ENCODE results near the gene COL2A1.

DNA sequence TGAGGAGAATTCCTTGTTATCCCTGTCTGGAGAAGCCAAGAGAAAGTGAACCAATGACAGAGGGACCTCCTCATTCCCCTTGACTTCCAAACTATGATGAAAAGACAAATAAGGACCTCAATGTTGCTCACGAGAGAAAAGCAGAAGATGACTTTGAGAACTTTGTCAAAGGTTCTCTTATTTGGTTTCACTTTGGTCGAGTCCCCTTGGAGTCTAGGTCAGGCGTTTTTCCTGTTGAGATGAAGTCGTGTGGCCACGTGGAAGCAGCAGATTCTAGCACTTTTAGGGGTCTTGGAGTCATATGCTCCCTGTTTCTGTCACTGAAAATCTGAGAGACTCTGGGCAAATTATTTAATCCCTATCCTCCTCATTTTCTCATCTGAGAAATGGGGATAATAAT, 33.8 kb upstream of the COL2A1 start:
- TF ChIP-seq EP300 (IDR thresholded peaks at IDR 0.05) (no peak), POLR2AphosphoS5 (IDR thresholded peaks at IDR 0.05) (no peak)
- TF ChIP-seq, protein P1, sequence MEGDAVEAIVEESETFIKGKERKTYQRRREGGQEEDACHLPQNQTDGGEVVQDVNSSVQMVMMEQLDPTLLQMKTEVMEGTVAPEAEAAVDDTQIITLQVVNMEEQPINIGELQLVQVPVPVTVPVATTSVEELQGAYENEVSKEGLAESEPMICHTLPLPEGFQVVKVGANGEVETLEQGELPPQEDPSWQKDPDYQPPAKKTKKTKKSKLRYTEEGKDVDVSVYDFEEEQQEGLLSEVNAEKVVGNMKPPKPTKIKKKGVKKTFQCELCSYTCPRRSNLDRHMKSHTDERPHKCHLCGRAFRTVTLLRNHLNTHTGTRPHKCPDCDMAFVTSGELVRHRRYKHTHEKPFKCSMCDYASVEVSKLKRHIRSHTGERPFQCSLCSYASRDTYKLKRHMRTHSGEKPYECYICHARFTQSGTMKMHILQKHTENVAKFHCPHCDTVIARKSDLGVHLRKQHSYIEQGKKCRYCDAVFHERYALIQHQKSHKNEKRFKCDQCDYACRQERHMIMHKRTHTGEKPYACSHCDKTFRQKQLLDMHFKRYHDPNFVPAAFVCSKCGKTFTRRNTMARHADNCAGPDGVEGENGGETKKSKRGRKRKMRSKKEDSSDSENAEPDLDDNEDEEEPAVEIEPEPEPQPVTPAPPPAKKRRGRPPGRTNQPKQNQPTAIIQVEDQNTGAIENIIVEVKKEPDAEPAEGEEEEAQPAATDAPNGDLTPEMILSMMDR (IDR thresholded peaks at IDR 0.05): no peak

Measured in stomach (tissue), 4 donors.